Measurements from ENCODE around the gene CYB561.
"Not testable (repeated sequence)": the region's sequence is repeated elsewhere in the genome, so short reads cannot be mapped to it uniquely, and the experiment has no call there.

CYB561 gene

DNA sequence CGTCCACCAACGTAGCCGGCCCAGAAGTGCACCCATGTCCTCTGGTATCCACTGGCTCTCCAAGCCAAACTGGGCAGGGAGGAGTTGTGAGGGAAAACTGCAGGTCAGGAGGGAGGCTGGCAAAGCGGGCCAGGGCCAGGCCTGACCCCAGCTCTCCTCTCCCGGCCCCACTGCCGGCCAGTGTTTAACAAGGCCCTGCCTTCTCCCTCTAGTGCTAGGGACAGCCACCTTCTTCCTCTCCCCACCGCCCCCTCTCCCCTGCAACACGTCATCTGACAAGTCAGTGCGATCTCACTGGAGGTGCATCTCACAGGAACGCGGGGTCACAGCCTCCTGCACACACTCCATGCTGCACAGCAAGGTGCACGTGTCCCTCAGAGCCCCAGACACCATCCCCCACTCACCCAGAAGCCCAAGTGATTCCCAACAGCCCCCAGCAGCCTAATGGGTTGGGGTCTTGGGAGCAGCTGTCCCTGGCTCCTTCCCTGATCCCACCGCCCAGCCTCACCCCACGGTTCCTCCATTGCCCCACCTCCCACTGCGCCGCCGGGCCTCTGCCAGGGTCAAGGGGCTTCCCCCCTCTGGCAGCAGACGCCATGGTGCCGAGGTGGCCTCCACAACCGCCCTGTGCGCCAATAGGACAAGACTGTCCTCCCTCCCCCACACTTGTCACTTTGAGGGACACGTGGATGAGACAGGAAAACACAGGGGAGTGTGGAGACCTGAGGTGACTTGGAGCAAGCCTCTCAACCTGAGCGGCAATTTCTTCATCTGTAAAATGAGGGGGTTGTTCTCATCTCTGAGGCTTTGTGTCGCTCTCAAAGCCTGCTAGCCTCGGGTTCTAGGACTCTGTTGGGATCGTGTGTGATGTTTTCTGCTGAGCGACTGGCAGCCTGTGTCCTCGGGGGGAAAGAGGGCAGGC lies 29.6 kb upstream of the CYB561 start:
- Mint-ChIP-seq H3K27ac (peak overlapping the region; percentile 78), H3K4me3 (peak overlapping the region; percentile 75), H3K9me3 (no peaks in the 10 kb centered on the region), H3K4me1 (ENCODE audit: low read depth) (peaks cover 59% of the 10 kb centered on the region), H3K27me3 (peaks cover 38% of the 10 kb centered on the region), H3K36me3 (ENCODE audit: low read depth) (peaks cover 36% of the 10 kb centered on the region)
- intact Hi-C loops (cut with micrococcal nuclease), result loop anchor here (2.0 to 5.0 kb wide), 2 partner anchors 29 to 137 kb away; partner anchors contain the start of gene CYB561

- intact Hi-C loops (cut with micrococcal nuclease), result loop anchor here (5.0 kb wide), 1 partner anchor 137 kb away; no protein-coding TSS in a partner anchor
- Mint-ChIP-seq H3K27ac (peak overlapping the region; percentile 78), H3K9me3 (no peaks in the 10 kb centered on the region), H3K4me3 (peak overlapping the region; percentile 75), H3K36me3 (ENCODE audit: low read depth) (peaks cover 26% of the 10 kb centered on the region), H3K27me3 (peaks cover 42% of the 10 kb centered on the region), H3K4me1 (ENCODE audit: low read depth) (peaks cover 55% of the 10 kb centered on the region)
These were observed 28.7 kb upstream of the CYB561 start for GRCh38 chr17:63474586-63475460.

- H3K27me3 Mint-ChIP-seq, result peaks cover 40% of the 10 kb centered on the region
These were observed 28.1 kb upstream of the CYB561 start for GRCh38 chr17:63474174-63474573.

DNA sequence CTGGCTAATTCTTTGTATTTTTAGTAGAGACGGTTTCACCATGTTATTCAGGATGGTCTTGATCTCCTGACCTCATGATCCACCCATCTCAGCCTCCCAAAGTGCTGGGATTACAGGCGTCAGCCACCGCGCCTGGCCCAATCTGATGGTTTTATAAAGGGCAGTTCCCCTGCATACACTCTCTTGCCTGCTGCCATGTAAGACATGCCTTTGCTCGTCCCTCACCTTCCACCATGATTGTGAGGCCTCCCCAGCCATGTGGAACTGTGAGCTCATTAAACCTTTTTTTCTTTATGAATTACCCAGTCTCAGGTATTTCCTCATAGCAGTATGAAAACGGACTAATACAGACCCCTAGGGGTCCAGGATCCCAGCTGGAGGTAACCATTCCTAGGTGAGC lies 22.0 kb upstream of the CYB561 start:
- H3K4me1 Mint-ChIP-seq (ENCODE audit: low read depth), result peaks cover 24% of the 10 kb centered on the region
- H3K9me3 Mint-ChIP-seq; H3K4me3 Mint-ChIP-seq; H3K27ac Mint-ChIP-seq; H3K36me3 Mint-ChIP-seq (ENCODE audit: low read depth); intact Hi-C loops (cut with micrococcal nuclease): not testable (repeated sequence)
- H3K27me3 Mint-ChIP-seq, result peaks cover 18% of the 10 kb centered on the region

More at GRCh38 chr17:63474174-63474573, 28.1 kb upstream of the CYB561 start:
- Mint-ChIP-seq H3K27ac (peak overlapping the region; percentile 78), H3K9me3 (no peaks in the 10 kb centered on the region), H3K4me1 (ENCODE audit: low read depth) (peaks cover 49% of the 10 kb centered on the region), H3K36me3 (ENCODE audit: low read depth) (peaks cover 20% of the 10 kb centered on the region), H3K4me3 (no peak overlapping the region)
- intact Hi-C loops (cut with micrococcal nuclease), result no loop called here

- Mint-ChIP-seq H3K36me3 (ENCODE audit: low read depth) (no peaks in the 10 kb centered on the region), H3K27ac (no peak overlapping the region), H3K9me3 (no peaks in the 10 kb centered on the region), H3K4me3 (no peak overlapping the region), H3K27me3 (peaks cover 2% of the 10 kb centered on the region), H3K4me1 (ENCODE audit: low read depth) (peaks cover 42% of the 10 kb centered on the region)
- intact Hi-C loops (cut with micrococcal nuclease), result no loop called here
These were observed 18.7 kb upstream of the CYB561 start for GRCh38 chr17:63464691-63465236.

GRCh38 chr17:63463771-63464170 lies 17.7 kb upstream of the CYB561 start:
- H3K27me3 Mint-ChIP-seq, result peaks cover 2% of the 10 kb centered on the region
- H3K4me3 Mint-ChIP-seq, result no peak overlapping the region
- no peak overlapping the region for H3K27ac Mint-ChIP-seq
- H3K4me1 Mint-ChIP-seq (ENCODE audit: low read depth), result peaks cover 50% of the 10 kb centered on the region
- no peaks in the 10 kb centered on the region for H3K9me3 Mint-ChIP-seq
- intact Hi-C loops (cut with micrococcal nuclease), result no loop called here
- H3K36me3 Mint-ChIP-seq (ENCODE audit: low read depth), result no peaks in the 10 kb centered on the region

GRCh38 chr17:63460018-63460417 lies 13.9 kb upstream of the CYB561 start:
- H3K27me3 Mint-ChIP-seq, result peaks cover 11% of the 10 kb centered on the region
- intact Hi-C loops (cut with micrococcal nuclease), result loop anchor here (2.0 kb wide), 1 partner anchor 13 kb away; the partner anchor contains the start of gene CYB561
- no peak overlapping the region for H3K4me3 Mint-ChIP-seq
- peak overlapping the region; percentile 80 for H3K27ac Mint-ChIP-seq
- H3K4me1 Mint-ChIP-seq (ENCODE audit: low read depth), result peaks cover 49% of the 10 kb centered on the region
- no peaks in the 10 kb centered on the region for H3K36me3 Mint-ChIP-seq (ENCODE audit: low read depth)
- no peaks in the 10 kb centered on the region for H3K9me3 Mint-ChIP-seq

DNA sequence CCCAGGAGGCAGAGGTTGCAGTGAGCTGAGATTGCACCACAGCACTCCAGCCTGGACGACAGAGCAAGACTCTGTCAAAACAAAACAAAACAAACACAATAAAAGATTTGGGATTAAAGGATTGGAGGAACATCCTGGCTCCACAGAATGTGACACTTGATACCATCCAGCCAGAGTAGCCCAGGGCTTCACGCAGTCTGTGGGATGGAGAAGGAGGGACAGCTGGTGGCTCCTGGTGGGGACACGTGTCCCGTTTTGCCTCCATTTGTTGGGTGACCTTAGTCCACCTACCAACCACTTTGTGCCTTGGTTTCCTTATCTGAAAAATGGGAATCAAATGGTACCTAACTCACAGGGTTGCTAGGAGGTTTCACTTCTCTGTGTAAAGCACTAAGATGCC lies 12.4 kb upstream of the CYB561 start:
- Mint-ChIP-seq H3K4me3 (no peak overlapping the region), H3K27ac (peak overlapping the region; percentile 47), H3K27me3 (peaks cover 15% of the 10 kb centered on the region), H3K4me1 (ENCODE audit: low read depth) (peaks cover 33% of the 10 kb centered on the region), H3K9me3 (no peaks in the 10 kb centered on the region), H3K36me3 (ENCODE audit: low read depth) (no peaks in the 10 kb centered on the region)
- intact Hi-C loops (cut with micrococcal nuclease), result no loop called here

GRCh38 chr17:63455417-63455816 lies 9.3 kb upstream of the CYB561 start:
- Mint-ChIP-seq H3K36me3 (ENCODE audit: low read depth) (no peaks in the 10 kb centered on the region), H3K4me1 (ENCODE audit: low read depth) (peaks cover 17% of the 10 kb centered on the region), H3K9me3 (no peaks in the 10 kb centered on the region), H3K27ac (peak overlapping the region; percentile 10), H3K27me3 (peaks cover 34% of the 10 kb centered on the region), H3K4me3 (no peak overlapping the region)
- intact Hi-C loops (cut with micrococcal nuclease), result no loop called here

GRCh38 chr17:63454915-63455314 lies 8.8 kb upstream of the CYB561 start:
- intact Hi-C loops (cut with micrococcal nuclease), result no loop called here
- no peak overlapping the region for H3K4me3 Mint-ChIP-seq
- no peaks in the 10 kb centered on the region for H3K36me3 Mint-ChIP-seq (ENCODE audit: low read depth)
- no peaks in the 10 kb centered on the region for H3K9me3 Mint-ChIP-seq
- no peak overlapping the region for H3K27ac Mint-ChIP-seq
- peaks cover 18% of the 10 kb centered on the region for H3K4me1 Mint-ChIP-seq (ENCODE audit: low read depth)
- H3K27me3 Mint-ChIP-seq, result peaks cover 39% of the 10 kb centered on the region

DNA sequence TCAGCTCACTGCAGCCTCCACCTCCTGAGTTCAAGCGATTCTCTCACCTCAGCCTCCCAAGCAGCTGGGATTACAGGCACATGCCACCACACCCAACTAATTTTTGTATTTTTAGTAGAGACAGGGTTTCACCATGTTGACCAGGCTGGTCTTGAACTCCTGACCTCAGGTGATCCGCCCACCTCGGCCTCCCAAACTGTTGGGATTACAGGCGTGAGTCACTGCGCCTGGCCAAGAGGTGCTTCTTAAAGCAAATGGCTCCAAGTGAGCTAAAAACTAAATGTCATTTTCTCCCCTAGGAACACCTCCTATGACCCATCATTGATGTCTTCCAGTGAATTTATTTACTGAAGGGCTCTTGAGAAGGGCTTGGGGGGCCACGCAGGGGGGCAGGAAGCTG lies 8.3 kb upstream of the CYB561 start:
- Mint-ChIP-seq H3K27me3 (peaks cover 42% of the 10 kb centered on the region), H3K4me1 (ENCODE audit: low read depth) (peaks cover 18% of the 10 kb centered on the region), H3K27ac (peak overlapping the region; percentile 16)
- intact Hi-C loops (cut with micrococcal nuclease); H3K9me3 Mint-ChIP-seq; H3K4me3 Mint-ChIP-seq; H3K36me3 Mint-ChIP-seq (ENCODE audit: low read depth): not testable (repeated sequence)

DNA sequence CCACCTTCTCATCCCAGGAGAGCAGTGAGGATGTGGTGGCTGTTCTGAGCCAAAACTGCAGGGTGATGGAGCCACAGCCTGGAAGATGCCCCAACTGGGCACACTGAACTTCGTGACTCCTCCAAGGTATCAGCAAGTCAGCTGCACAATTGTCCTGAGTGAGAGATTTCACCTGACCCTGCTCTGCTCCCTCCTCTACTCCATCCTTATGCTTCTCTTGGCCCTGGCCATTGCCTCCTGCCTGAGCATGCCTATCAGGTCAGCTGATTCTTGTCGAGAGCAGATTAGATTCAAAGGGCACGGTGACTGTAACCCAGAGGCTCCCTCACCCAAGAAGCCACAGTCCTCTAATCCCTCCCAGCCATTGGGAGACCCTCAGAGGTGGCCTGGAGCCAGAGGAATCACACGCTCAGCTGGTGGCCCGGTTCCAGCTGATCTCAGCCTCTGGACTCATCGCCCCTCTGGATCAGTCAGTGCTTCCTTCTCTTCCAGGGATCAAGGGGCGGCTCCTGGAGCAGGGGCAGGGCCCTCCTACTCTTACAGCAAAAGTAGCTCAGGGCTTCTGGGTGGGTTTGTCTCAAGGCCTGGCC lies 7.0 kb upstream of the CYB561 start:
- no peak overlapping the region for H3K4me3 Mint-ChIP-seq
- H3K27ac Mint-ChIP-seq, result no peak overlapping the region
- H3K36me3 Mint-ChIP-seq (ENCODE audit: low read depth), result no peaks in the 10 kb centered on the region
- H3K4me1 Mint-ChIP-seq (ENCODE audit: low read depth), result peaks cover 22% of the 10 kb centered on the region
- H3K27me3 Mint-ChIP-seq, result peaks cover 46% of the 10 kb centered on the region
- H3K9me3 Mint-ChIP-seq, result no peaks in the 10 kb centered on the region
- intact Hi-C loops (cut with micrococcal nuclease), result no loop called here
